Stimulated activated naive CD4-positive, alpha-beta T cell treated with Interleukin-2 at 50 U/mL for 16 hours (primary cell): ENCODE measurements around the gene PPP6R1.

Source experiments
- DNase-seq: peaks from one replicate; lab custom pipeline; 2025; lab: John Stamatoyannopoulos, UW

PPP6R1 gene

DNA sequence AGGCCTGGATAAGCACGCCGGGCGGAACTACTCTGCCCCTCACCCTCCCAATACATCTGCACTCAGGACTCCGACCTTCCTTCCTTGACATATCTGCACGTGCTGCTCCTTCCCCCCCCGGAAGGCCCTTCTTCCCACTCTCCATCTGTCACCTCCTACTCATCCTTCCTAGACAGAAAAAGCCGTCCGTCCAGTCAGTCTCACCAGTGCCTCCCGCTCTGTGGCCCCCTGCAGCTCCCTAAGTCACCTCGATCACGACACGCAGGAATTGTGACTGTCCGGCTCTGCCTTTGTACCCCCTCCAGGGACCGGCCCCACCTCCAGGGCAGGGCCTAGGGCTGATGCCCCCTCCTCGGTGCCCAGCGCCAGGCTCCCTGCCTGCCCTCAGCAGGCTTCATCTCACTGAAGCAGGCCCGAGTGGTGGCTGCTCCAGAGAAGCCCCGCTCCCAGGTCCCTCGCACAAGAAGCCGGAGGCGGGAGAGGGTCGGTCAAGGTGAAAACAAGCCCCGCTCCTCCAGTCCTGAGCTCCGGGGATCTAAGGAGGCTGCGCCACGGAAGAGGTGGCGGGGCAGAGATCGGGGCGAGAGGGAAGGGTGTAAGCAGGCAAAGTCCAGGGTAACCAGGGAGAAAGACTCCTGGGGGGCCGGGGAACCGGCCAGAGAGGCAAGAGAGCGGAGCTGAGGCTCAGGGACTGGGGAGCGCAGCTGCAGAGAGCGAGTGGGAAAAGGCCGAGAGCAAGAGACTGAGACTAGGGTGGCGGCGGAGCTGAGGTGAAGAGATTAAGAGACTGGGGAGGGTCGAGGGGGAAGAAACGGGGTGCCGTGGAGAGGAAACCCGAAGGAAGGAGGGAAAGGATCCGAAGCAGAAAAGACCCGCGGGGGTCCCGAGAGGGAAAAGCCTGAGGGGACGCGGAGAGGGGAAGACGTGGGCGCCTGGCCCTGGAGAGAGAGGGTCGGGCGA is 1.1 kb downstream of the PPP6R1 start:
- peak; percentile 21 for DNase-seq

DNA sequence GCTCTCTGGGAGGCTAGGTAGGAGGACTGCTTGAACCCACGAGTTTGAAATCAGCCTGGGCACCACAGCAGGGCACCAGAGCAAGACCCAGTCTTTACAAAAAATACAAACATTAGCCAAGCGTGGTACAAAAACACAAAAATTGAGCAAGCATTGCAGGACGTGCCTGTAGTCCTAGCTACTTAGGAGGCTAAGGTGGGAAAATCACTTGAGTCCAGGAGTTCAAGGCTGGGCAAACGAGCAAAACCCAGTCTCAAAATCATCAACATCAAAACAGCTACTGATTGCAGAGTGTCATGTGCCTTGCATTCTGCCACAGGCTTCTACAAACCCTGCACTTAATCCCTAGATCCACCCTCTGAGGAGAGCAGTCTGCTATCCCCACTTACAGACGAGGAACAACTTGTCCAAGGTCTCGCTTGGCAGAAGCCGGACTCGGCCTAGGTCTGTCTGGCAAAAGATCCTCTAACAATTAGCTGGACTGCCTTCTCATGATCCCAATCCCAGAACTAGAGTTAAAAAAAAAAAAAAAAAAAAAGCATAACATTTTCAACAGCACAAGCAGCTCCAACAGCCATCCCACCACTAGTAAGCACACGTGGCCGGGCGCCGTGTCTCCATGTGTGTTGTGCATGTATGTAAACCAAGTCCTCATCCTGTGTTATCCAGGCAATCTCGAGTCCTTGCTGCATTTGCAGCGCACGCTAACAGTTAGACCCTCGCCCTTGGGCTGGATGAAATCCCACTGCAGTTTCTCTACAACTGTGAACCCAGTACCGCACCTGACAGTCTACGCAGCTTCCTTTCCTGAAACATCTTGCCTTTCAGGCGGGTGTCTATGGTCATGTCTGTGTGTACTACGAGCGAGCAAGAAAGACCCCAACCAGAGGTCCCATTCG is 2.0 kb downstream of the PPP6R1 start:
- DNase-seq: peak; percentile 19

DNA sequence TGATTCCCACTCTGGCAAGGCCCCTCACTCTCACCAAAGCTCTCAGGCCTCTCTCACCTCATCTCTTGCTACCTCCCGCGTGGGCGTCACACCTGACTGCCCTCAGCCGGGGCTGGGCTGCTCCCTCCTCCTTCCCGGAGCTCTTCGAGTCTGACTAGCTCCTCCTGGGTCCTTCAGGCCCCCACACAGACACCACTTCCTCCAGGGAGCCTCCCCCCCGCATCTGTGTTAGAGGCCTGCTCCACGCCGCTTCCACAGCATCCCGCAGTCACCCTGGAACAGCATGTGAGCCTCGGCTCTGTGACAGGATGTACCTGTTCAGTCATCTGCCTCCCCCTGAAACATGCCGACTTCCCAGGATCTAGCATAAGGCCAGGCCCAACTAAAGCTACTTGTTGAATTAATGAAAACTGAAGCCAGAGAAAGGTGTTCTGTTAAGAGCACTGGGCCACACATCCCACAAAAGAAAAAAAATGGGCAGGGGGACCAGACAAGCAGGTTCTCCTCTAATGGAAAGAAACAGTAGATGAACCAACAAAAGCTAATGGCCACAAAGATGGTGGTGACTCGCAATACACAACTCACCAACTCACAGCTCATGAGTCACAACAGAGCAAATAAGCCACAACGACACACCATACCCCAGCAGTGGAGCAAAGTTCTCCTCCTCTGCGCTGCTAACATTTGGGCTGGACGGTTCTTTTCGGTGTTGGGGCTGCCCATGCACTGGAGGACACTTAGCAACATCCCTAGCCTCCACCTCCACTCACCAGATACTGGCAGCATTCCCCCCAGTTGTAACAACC is 3.0 kb downstream of the PPP6R1 start:
- DNase-seq: peak; percentile 35

DNA sequence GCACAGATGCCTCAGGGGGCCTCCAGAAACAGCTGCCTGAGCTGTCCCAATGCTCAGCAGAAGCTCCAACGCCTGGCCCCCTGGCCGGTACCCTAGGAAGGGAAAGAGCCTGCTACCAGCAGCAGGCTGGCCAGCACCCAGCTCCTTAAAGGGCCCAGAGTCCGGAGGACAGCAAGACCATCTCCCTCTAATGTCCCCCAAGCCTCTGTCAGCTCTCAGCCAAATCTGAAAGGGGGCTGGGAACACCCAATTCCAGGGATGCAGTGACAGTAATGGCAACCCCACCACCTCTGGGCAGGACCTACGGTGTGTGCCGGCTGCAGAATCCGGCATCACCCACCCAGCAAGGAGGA is 4.2 kb downstream of the PPP6R1 start:
- no peak for DNase-seq

DNA sequence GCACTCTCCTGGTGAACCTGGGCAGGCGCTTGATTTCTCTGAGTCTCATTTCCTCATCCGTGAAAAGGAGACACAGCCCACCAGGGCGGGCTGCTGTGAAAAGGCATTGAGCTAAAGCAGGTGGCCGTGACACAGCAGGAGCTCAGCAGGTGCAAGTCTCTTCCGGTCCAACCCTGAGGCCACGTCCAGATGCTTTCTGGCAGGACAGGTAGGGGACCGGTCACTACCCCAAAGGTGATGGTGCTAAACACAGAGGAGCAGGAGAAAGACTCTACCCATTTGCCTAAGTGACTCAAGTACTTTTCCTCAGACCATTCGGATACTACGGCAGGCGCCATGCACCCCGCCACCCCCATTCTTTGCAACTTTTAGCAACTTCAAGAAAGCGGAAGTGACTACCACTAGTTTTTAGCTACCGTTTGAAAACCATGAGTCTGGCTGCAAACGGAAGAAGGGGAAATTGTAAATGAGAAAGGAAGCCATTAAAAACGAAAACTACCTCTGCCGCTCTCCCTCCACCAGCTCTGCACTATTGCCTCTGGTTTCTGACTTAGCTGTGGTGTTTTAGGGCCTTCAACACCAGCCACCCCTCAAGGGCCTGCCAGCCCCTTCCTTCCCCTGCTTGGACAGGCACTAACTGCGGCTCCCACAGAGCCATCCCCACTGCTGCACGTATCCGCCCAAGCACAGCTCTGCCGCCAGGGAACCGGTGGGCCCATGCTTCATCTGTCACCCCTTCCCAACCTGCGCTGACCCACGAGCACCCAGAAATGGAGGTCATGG is 4.8 kb downstream of the PPP6R1 start:
- peak; percentile 41 for DNase-seq

DNA sequence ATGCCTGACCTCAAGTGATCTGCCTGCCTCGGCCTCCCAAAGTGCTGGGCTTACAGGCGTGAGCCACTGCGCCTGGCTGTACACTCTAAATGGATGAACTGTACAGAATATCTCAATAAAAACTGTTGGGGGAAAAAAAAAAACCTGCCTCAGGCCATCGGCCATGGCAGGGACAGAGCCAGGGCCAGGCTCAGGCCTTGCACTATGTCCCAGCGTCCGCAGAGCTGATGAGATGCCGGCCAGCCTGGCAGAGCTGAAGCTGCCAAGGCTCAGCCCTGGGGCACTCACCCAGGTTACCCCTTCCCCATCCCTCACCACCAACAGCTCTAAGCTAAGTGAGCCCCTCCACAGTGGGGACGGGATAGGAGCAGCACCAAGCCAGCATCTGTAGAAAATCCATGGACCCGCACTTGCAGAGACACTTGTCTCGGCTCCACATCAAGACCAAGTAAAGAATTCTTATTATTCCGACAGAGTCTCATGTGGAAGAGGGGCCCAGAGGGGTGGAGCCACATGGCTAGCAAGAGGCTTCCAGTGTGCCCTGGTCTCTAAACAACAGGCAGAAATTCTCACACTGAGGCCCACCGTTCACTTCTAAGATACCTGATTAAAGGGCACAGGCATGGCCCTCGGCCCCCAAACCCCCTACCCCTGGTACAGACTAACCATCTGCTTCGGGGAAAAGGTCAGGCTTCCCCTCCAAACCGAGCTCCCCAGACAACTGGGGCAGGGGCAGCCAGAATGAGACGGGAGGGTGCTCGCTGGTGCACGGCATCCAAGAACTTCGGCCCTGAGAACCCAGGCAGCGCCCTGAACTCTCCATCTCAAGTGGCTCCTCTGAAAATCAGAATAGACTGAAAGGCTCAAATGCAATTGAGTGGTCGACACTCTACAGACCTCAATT is 5.8 kb downstream of the PPP6R1 start:
- DNase-seq: no peak

DNA sequence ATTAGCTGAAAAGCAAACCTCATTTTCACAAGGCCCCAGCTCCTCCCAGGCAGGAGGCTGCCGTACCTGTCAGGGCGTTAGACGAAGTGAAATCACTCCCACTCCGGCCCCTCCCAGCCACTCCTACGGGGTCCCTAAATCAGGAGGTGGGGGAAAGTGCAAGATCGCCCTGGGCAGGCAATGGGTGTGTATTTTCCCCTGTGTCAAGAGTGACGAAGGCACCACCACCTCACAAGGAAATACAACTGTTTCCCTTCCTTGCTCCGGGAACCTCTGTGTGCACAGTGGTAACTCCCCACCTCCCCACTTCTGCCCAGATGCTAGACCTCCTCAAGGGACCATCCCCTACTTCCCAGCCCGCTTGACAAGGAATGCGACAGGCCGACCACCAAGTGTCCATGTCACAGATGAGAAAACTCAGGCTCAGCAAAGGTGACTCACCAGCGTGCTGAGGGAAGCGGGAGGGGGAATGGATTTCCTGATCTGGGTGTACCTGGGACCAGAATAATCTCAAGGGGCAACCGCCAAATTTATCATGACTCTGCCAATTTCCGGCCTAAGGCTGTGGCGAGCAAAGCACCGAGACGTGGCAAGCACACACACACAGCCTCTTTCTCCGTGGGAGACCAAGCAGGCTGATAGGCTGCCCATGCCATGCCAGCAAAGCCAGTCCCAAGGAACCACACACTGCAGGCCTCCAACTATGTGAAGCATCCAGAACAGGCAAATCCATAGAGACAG is 7.3 kb downstream of the PPP6R1 start:
- DNase-seq: peak; percentile 33

DNA sequence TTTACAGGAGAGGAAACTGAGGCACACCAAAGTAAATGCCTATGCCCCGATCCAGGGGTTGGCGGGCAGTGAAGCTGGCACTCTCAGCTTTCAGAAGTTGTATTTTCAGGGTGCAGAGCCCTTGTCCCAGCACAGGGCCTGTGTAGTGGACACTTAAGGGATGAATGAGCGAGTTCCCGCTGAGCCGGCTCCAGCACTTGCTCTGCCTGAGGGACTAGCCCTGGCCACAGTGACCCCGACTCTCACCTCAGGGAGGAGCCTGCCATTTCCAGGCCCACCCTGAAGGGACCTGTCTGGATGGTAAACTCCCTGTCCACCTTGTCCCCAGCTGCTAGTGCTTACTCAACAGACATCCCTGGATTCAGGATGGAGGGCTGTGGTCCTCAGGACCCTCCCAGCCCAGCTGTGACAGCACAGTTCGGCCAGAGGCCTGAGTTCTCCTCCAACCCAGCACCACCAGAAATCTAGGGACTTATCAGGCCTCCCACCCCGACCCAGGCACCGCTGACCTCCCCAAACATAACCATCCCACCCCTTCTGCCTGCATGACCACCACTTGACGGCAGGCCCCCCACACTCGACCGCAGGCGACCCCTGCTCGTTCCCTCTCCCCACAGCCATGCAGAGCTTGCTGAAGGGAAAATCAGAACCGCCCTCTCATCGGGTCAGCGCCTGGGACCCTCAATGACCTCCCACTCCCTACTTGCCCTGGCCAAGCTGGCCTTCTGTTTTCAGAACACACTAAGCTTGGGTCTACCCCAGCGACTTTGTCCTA is 8.4 kb downstream of the PPP6R1 start:
- DNase-seq: no peak

DNA sequence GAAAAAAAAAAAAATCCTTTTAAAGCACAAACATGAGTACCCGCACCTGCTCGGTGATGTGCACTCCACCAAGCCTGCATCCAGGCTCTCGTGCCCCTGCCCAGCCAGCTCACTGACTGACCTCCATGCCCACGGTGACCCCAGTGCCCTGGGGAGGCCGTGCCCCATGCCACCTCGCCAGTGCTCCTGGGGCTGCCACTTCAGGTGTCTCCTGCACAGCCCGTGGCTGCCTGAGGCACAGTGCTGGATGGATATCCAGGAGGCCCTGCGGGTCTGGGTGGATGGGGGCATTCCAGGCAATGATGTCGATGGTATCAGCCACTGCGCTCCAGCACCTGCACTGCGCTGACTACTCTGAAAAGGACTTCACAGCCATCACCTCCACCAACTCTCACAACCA is 9.0 kb downstream of the PPP6R1 start:
- DNase-seq: no peak

DNA sequence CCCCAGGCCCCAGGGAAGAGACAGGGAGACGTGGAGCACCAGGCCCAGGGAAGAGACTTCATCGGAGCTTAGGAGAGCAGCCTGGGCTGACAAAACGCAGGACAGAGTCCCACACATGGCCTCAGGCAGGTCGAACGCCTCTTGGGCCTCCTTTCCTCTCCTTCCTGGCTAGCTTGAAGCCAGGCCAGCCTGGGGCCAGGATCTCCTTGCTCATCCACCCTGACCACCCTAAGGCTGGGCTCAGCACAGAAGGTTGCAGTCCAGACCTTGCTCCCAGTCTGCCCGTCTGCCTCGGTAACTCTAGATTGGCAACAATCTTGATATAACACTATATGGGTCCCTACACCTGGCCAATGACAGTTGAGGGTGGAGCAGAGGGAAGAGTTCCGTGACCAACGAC is 10.1 kb downstream of the PPP6R1 start:
- no peak for DNase-seq

DNA sequence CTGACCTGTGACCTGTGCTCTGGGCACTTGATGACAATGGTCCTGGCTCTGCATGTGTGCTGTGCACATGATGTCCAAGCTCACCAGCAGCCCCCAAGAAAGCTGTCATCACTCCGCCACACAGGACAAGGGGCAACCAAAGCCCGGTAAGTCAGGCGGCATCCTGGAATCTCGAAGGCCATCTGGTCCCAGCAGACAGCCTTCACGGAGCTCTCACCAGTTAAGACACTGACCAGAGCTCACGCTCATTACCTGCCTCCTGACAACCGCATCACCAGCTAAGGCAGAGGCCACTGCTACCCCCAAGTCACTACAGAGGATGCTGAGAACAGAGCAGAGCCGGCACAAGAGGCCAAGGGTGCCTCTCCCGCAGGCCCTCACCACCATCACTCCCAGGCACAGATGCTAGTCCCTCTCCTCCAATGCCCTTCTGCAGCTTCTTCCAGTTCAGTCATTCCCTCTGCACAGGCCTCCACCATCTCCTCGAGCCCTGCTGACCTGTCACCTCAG is 10.6 kb downstream of the PPP6R1 start:
- DNase-seq: no peak

DNA sequence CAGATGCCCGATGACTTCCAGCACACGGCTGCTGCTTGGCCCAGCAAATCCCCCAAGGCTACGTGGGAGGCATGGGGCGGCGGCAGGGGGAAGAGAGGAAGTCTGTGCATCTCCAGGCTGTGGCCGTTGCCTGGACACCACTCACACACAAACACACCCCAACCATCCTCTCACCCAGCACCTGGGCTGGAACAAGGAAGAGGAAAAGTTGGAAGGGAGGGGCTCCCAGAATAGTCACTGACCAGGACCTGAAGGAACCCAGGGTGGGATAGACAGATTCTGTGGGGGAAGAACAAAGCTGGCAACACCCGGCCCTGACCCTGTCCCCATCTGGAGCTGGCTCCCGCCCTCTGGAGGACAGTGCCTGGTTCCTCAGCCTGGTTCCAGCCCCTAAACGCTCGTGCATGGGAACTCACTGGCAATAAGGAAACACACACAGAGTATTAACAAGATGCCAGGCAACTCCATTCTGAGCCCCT is 11.2 kb downstream of the PPP6R1 start:
- no peak for DNase-seq

DNA sequence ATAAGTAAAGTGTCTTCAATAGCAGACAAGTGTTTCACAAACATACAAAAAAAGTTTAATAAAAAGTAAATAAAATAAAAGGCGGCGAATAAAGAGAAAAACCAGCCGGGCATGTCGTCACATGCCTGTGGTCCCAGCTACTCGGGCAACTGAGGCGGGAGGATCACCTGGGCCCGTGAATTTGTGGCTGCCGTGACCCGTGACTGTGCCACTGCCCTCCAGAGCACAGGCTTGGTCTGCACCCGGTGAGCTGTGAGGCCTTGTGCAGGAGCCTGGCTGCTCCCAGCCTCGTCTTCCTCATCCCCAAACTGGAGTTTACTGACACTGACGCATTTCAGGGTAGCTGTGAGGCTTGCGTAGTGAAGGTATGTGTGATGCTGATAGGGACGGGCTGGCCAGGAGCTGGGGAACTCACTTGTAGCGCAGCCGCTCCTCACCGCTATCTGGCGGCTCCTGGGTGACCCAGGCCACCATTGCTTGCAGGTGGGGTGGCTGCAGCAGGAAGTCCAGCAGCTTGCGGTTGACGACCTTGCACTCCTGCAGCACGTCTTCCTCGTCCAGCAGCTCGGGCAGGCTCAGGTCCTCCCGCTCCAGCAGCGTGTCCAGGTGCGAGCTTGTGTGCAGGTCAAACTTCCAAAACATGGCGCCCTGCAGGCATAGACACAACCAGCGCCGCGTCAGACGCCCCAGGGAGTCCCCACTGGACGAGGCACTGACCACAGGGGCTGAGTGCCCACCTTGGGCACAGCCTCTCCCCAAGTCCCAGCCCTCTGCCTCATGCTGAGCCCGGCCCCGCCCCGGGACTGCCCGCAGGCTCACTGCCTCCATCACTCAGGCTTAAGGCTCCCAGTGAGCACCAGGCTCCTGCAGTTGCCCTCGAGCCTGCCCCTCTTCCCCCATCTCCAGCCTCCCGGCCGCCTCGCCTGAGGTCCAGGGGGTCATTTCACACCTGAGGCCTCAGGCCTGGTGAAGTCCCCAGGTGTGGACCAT is 12.1 kb downstream of the PPP6R1 start:
- no peak for DNase-seq

DNA sequence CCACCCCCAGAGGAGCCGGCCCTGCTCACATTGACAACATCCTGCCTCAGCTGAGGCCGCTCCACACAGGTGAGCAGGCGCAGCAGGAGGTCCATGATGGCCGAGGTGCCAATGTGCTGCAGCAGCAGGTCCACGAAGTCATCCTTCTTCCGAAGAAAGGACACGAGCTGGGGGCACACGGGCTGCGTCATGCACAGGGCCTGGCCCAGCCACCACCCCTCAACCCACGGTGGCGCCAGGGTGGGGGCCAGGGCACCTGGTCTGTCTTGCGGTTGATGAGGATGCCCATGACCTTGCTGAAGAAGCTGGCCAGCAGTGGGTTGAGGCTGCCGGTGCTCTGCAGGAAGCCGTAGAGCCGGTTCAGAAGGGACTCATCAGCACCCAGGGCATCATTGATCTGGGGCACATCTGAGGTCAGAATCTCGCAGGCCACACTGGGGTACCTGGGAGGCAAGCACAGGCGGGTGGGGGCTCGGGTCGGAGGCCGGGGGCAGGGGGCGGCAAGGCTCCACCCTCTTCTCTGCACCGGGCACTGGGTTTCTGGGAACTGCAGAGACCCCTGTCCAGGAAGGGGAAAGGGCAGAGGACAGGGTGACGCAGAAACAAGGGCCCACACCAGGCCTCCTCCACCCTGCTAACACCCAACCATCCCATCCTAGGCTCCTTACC is 13.4 kb downstream of the PPP6R1 start:
- DNase-seq: no peak

DNA sequence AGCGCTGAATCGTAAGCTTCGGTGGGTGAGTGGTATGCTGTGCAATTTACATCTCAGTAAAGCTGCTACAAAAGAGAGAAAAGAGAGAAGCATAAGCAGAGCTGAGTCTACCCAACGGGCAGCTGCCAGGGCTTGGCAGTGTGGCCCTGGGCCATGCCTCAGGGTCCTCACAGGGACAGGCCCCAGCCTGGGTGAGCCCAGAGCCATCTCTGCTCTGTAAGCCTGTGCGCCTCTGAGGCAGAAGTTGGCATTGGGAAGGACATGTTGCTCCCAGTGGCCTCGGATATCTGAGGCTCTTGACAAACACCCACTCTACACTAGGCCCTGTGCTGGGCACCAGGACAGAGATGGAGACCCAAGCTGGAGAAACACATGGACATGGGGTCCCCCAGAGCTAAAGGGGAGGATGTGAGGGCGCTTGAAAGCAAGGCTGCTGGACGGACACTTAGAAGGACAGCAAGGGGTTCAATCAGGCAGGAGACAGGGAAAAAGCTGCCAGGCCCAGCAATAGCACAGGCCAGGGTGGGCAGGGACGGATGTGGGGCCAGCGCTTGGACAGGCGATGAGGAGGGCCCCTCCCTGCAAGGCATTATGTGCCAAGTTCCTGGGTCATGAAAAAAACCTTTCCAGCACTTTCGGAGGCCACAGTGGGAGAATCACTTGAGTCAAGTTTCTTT is 14.7 kb downstream of the PPP6R1 start:
- no peak for DNase-seq

DNA sequence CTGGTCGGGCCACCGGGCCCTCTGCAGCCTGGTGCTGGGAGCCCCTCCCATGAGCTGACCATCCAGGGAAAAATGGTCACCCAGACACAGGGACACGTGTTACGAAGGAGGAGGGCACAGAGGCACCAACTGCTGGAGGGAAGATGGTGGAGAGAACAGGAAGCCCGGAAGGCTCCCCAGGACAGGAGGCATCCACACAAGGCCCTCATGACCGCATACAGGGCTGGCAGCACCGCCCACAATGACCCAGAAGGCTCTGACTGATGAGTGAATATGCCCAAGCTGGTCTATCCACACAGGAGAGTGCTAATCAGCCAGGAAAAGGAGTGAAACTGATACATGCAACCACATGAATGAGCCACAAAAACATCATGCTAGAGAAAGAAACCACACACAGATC is 16.3 kb downstream of the PPP6R1 start:
- DNase-seq: no peak
